IPS-20b (cell line): ENCODE results near the gene NUP54.

ENCODE experiments used
- H3K27ac ChIP-seq: one replicate; pipeline ENCODE4 v1.5.1; 2013; ENCODE audit warnings: low read length
- H3K27me3 ChIP-seq: 2 replicates; pipeline ENCODE4 v1.6.1; 2013; ENCODE audit warnings: mild to moderate bottlenecking, low read length, inconsistent platforms; ENCODE audit not compliant: insufficient read depth
- H3K36me3 ChIP-seq: 2 replicates; pipeline ENCODE4 v1.6.1; 2013; ENCODE audit warnings: low read depth, mild to moderate bottlenecking, inconsistent platforms, low read length, moderate library complexity; ENCODE audit not compliant: insufficient read depth
- H3K4me1 ChIP-seq: 2 replicates; pipeline ENCODE4 v1.6.1; 2013; ENCODE audit warnings: mild to moderate bottlenecking, control low read depth, inconsistent platforms, low read length, moderate library complexity; ENCODE audit not compliant: insufficient read depth
- H3K4me3 ChIP-seq: 2 replicates; pipeline ENCODE4 v1.5.1; 2013; ENCODE audit warnings: mild to moderate bottlenecking, low read length, inconsistent platforms
- H3K9ac ChIP-seq: 2 replicates; pipeline ENCODE4 v1.6.1; 2013; ENCODE audit warnings: low read depth, mild to moderate bottlenecking, inconsistent platforms, low read length, moderate library complexity
- H3K9me3 ChIP-seq: 2 replicates; pipeline ENCODE4 v1.6.1; 2013; ENCODE audit warnings: mild to moderate bottlenecking, low read depth, low read length, inconsistent platforms; ENCODE audit not compliant: insufficient read depth

The NUP54 gene

DNA sequence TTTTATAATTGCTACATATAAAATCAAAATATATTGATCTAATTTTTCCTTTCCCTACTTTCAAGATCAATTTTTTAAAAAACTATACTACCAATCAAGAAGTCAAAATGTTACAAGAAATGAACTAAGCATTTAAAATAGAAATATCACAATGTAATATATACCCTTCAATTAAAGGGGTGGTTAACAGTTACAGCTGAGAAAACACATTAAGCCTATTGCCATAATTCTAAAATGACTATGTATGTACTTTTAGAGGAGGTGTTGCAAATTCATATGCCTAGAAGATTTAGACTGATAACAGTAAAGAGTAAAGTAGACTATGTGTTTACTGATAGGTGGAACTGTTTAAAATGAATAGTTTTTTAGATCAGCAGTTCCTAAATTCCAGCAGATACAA, 3.7 kb downstream of the NUP54 start:
- no peaks in the 10 kb centered on the region for H3K9me3 ChIP-seq
- H3K4me3 ChIP-seq = no peak overlapping the region
- H3K27ac ChIP-seq = no peak overlapping the region
- no peaks in the 10 kb centered on the region for H3K27me3 ChIP-seq
- H3K4me1 ChIP-seq = peaks cover 17% of the 10 kb centered on the region; the same call in 1 of the 2 replicates
- H3K36me3 ChIP-seq = peaks cover 58% of the 10 kb centered on the region
- H3K9ac ChIP-seq = no peak overlapping the region

DNA sequence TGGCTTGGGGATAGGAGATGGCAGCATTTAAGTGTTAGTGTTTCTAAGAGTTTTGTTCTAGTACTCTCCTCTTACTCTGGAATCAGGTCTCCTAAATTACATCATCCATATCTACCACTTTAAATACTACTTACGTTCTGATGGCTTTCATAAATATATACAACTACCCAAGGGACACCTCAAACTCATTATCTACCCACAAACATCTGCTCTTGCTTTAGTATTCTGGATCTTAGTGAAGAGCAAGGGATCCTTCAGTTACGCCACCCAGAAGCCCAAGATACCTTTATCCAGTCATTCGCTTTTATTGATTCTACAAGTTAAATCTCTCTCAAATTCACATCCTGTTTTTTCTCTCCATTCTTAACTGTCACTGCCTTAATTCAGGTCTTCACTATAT, 7.0 kb downstream of the NUP54 start:
- Histone ChIP-seq H3K4me1 (peaks cover 10% of the 10 kb centered on the region; the same call in 1 of the 2 replicates), H3K27ac (no peak overlapping the region), H3K9me3 (no peaks in the 10 kb centered on the region), H3K36me3 (peaks cover 87% of the 10 kb centered on the region), H3K4me3 (no peak overlapping the region), H3K27me3 (no peaks in the 10 kb centered on the region), H3K9ac (no peak overlapping the region)

DNA sequence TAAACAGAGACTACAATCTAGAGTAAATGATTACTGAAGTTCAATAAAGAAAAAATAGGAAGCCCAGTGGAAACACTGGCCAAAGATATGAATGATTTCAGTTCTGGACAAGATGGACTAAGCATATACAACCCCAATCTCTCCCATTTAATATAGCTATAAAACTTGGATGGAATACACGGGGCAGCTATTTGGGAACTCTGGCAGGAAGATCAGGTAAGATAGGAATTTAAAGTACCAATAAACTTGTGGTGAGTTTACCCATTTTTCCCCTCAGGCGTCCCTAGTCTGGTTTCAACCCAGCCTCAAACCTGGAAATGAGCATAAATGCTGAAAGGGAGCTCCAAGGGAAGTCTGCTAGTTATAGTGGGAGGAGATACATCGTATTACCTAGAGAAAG, 20.4 kb downstream of the NUP54 start:
- Histone ChIP-seq H3K4me3 (no peak overlapping the region), H3K9me3 (no peaks in the 10 kb centered on the region), H3K27ac (no peak overlapping the region), H3K4me1 (no peaks in the 10 kb centered on the region), H3K36me3 (peaks cover 84% of the 10 kb centered on the region), H3K27me3 (no peaks in the 10 kb centered on the region), H3K9ac (no peak overlapping the region)

DNA sequence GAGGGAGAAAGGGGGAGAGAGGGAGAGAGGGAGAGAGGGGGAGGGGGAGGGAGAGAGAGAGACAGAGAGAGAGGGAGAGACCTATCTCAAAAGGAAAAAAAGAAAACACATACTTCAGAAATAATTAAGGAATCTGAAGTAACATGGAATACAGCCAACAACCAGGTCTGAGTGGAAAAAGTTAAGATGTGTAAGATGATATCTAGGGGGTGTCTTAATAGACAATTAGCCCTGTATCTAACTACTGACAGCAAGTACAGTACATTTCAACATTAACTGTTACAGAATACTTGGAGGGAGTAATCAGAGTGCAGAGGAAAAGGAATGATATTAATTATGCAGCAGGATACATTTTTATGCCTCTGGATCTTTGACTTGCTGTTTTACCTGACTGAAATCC, 22.4 kb downstream of the NUP54 start:
- Histone ChIP-seq H3K36me3 (peaks cover 85% of the 10 kb centered on the region), H3K9ac (no peak overlapping the region), H3K9me3 (no peaks in the 10 kb centered on the region), H3K4me3 (no peak overlapping the region), H3K4me1 (no peaks in the 10 kb centered on the region), H3K27me3 (no peaks in the 10 kb centered on the region), H3K27ac (no peak overlapping the region)

DNA sequence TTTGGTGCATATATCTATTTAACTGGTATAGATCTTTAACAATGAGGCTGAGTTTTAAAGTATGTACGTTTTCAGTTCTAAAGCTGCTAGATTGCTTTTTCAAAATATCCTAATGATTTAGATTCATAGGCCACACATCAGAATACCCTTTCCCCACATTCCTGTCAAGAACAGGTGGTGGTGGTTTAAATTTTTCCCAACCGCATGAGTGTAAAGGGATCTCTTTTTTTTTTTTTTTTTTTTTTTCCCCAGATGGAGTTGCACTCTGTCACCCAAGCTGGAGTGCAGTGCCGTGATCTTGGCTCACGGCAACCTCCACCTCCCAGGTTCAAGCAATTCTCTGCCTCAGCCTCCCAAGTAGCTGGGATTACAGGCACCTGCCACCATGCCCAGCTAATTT, 28.0 kb downstream of the NUP54 start:
- Histone ChIP-seq H3K27me3 (no peaks in the 10 kb centered on the region), H3K9me3 (no peaks in the 10 kb centered on the region), H3K27ac (no peak overlapping the region), H3K4me3 (no peak overlapping the region), H3K36me3 (peaks cover 94% of the 10 kb centered on the region), H3K4me1 (no peaks in the 10 kb centered on the region), H3K9ac (no peak overlapping the region)

DNA sequence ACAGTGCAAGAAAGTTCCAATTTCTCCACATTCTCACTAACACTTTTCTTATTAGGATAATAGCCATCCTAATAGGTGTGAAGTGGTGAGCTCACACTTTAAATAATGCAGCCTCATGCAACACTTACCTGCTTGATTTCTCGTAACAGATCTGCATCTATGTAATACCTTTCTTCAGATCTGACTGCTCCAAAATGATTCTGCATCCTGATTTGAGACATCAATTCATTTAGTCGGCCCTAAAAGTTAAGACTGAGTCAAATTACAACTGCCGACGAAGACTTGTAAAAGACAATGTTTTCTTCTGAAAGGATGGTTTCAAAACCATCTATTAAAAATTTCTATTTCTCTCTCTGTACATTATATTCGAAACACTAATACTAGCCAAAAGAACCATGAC, 30.7 kb downstream of the NUP54 start:
- H3K9ac ChIP-seq = no peak overlapping the region
- H3K4me3 ChIP-seq = no peak overlapping the region
- no peaks in the 10 kb centered on the region for H3K9me3 ChIP-seq
- no peaks in the 10 kb centered on the region for H3K4me1 ChIP-seq
- peaks cover 93% of the 10 kb centered on the region for H3K36me3 ChIP-seq
- no peaks in the 10 kb centered on the region for H3K27me3 ChIP-seq
- no peak overlapping the region for H3K27ac ChIP-seq

DNA sequence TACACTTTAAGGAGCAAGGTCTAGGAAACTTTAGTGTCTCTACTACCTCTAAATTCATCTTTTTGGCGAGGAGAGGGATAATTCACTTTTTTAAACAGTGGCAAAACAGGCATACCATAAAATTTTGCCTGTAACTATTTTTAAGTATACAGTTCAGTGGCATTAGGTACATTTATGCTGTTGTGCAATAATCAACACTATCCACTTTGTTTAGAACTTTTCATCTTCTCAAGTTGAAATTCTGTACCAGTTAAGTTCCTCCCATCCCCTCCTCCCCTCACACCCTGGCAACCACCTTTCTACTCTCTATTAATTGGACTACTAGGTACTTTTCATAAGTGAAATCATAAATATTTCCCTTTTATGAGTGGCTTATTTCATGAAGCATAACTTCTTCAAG, 31.4 kb downstream of the NUP54 start:
- Histone ChIP-seq H3K4me3 (no peak overlapping the region), H3K9me3 (no peaks in the 10 kb centered on the region), H3K9ac (no peak overlapping the region), H3K27ac (no peak overlapping the region), H3K27me3 (no peaks in the 10 kb centered on the region), H3K4me1 (no peaks in the 10 kb centered on the region), H3K36me3 (peaks cover 90% of the 10 kb centered on the region)

DNA sequence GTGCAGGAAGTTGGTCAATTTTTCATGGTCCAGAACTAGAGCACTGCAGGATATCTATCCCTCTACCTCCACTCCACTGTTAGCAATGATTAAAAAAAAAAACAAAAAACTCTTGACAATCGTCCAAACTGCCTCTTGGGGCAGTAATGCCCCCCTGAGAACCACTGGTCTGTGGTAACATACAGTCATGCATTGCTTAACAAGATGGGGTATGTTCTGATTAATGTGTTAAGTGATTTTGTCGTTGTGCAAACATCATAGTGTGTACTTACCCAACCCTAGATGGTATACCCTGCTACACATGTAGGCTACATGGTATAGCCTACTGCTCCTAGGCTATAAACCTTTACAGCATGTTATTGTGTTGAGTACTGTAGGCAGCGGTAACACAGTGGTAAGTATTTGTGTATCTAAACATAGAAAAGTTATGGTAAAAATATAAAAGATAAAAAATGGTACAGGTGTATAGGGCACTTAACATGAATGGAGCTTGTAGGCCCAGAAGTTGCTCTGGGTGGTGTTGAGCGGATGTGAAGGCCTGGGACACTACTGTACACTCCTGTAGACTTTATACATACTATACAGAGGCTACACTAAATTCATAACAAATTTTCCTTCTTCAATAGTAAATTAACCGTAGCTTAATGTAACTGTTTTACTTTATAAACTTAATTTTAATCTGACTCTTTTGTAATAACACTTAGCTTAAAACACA, 39.6 kb downstream of the NUP54 start:
- Histone ChIP-seq H3K9ac (no peak overlapping the region), H3K9me3 (no peaks in the 10 kb centered on the region), H3K27ac (no peak overlapping the region), H3K36me3 (peaks cover 12% of the 10 kb centered on the region; the same call in 1 of the 2 replicates), H3K27me3 (peaks cover 8% of the 10 kb centered on the region; the same call in 1 of the 2 replicates), H3K4me3 (no peak overlapping the region), H3K4me1 (no peaks in the 10 kb centered on the region)

DNA sequence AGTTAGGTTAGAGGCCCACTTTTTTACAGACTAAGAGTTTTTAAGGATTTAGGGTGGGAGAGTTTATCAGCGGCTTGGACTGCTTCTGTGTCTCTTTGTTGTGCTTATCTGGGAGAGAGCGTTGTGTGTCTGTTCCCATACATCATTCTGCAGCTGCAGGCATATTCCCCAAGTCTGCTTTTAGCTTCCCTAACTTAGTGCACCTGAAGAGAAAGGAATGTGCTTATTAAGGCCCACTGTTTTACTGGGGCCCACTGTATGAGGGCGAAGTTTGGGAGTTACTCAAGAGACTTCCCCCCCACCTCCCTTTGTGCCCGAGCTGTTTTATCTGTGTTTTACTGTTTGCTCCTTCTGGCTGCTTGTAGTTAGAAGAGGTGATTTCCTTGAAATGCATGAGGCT, 41.8 kb downstream of the NUP54 start:
- Histone ChIP-seq H3K27ac (no peak overlapping the region), H3K27me3 (peaks cover 12% of the 10 kb centered on the region; the same call in 1 of the 2 replicates), H3K9me3 (no peaks in the 10 kb centered on the region), H3K36me3 (no peaks in the 10 kb centered on the region), H3K4me3 (no peak overlapping the region), H3K9ac (no peak overlapping the region), H3K4me1 (no peaks in the 10 kb centered on the region)

DNA sequence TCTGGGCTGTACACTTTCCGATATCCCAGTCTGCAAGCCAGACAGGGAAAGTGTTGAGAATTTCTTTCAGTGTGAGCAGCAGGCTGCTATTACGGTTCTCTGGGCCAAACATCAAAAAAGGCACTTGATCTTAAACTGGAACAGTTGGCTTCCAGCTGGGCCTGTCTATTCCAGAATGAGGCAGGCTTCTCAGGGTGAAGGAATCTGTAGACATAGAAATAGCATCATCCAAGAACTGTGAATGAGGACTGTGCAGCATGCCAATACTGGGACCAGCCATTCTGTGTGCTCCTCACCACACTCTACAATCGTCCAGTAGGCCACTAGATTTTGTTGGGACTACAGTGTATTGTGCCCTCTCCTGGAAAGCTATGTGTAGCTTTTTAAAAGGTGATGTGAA, 42.5 kb downstream of the NUP54 start:
- H3K4me3 ChIP-seq = no peak overlapping the region
- H3K9me3 ChIP-seq = no peaks in the 10 kb centered on the region
- H3K36me3 ChIP-seq = no peaks in the 10 kb centered on the region
- H3K27ac ChIP-seq = no peak overlapping the region
- peaks cover 12% of the 10 kb centered on the region; the same call in 1 of the 2 replicates for H3K27me3 ChIP-seq
- no peak overlapping the region for H3K9ac ChIP-seq
- H3K4me1 ChIP-seq = no peaks in the 10 kb centered on the region

DNA sequence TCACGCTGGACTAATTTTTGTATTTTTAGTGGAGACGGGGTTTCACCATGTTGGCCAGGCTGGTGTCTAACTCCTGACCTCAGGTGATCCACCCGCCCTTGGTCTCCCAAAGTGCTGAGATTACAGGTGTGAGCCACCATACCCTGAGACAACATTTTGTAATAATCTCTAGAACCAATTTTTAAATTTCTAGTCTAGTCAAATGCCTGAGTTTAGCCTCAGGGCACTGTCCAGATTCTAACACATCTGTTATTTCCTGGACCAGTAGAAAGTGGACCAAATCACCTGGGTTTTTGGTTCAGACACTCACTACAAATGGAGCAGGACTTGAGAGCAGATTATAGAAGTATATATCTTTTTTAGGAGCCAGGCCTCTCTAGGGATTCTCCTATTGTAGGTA, 52.1 kb downstream of the NUP54 start:
- no peak overlapping the region for H3K9ac ChIP-seq
- H3K27me3 ChIP-seq = no peaks in the 10 kb centered on the region
- H3K27ac ChIP-seq = no peak overlapping the region
- H3K36me3 ChIP-seq = no peaks in the 10 kb centered on the region
- H3K4me3 ChIP-seq = no peak overlapping the region
- no peaks in the 10 kb centered on the region; the same call in 1 of the 2 replicates for H3K4me1 ChIP-seq
- no peaks in the 10 kb centered on the region for H3K9me3 ChIP-seq

DNA sequence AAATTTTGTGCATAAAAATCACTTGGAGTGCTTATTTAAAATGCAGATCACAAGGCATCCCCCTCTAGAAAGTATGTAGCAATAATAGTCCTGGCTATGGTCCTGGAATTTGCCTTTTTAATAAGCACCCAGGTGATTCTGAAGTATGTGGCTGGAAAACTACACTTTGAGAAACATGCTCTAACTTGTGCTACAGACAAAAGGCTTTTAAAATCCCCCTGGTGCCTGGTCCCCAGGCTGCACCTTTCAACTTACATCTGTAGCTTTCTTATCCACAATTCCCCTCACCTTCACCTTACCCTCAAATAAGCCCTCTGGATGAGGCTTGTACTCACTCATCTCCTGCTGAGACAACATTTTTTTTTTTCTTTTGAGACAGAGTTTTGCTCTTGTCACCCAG, 52.6 kb downstream of the NUP54 start:
- Histone ChIP-seq H3K4me3 (no peak overlapping the region), H3K4me1 (no peaks in the 10 kb centered on the region; the same call in 1 of the 2 replicates), H3K9me3 (no peaks in the 10 kb centered on the region), H3K36me3 (no peaks in the 10 kb centered on the region), H3K9ac (no peak overlapping the region), H3K27ac (no peak overlapping the region), H3K27me3 (no peaks in the 10 kb centered on the region)
